VCaP (cell line): ENCODE measurements around the gene GRPEL2.
"Not testable (repeated sequence)": the region's sequence is repeated elsewhere in the genome, so short reads cannot be mapped to it uniquely, and the experiment has no call there.

ENCODE experiments used
- H3K27ac ChIP-seq: fragments of 450-650 bp; 2 replicates; pipeline ENCODE4 v1.5.1; 2017
- TF ChIP-seq, protein P1 (sequence below): fragments of 450-650 bp; conservative IDR thresholded peaks from 2 replicates; pipeline ENCODE4 v1.5.1; 2017; ENCODE audit warnings: mild to moderate bottlenecking, moderate library complexity

GRPEL2 gene

DNA sequence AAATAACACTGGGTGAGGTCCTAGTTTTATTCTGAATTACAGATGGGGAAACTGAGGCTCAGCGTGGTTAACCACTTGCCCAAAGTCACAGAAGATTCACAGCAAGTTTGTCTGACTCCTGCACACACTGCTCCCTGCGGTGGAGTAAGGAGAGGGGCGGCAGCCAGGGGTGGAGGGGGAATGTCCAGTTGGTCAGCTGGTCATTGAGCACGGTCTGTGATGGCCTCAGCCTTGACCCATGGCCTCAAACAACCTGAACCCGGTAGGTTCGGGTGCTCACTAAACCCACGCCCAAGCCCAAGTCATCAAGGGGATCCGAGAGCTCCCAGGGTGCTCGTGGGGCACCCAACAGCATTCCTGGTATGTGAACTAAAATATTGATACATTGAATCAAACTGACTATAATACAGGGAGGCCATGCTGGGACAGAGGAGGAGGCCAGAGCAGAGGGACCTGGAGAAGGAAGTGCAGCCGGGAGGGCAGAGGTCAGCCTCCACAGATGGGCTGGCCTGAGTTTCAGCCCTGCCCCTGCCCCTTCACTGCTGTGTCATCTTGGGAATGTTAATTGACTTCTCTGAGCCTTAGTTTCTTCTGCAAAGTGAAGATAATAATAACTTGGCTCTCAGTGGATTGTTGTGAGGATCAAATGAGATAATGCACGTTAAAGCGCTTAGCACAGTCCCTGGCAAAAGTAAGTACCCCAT, 37.4 kb downstream of the GRPEL2 start:
- TF ChIP-seq, protein P1, sequence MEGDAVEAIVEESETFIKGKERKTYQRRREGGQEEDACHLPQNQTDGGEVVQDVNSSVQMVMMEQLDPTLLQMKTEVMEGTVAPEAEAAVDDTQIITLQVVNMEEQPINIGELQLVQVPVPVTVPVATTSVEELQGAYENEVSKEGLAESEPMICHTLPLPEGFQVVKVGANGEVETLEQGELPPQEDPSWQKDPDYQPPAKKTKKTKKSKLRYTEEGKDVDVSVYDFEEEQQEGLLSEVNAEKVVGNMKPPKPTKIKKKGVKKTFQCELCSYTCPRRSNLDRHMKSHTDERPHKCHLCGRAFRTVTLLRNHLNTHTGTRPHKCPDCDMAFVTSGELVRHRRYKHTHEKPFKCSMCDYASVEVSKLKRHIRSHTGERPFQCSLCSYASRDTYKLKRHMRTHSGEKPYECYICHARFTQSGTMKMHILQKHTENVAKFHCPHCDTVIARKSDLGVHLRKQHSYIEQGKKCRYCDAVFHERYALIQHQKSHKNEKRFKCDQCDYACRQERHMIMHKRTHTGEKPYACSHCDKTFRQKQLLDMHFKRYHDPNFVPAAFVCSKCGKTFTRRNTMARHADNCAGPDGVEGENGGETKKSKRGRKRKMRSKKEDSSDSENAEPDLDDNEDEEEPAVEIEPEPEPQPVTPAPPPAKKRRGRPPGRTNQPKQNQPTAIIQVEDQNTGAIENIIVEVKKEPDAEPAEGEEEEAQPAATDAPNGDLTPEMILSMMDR: no peak
- H3K27ac ChIP-seq: no peak overlapping the region

- TF ChIP-seq, protein P1: no peak
- H3K27ac ChIP-seq: no peak overlapping the region
Observed at GRCh38 chr5:149383399-149383798, 38.1 kb downstream of the GRPEL2 start.

- TF ChIP-seq, protein P1: no peak
Observed at GRCh38 chr5:149386166-149386565, 40.9 kb downstream of the GRPEL2 start.

DNA sequence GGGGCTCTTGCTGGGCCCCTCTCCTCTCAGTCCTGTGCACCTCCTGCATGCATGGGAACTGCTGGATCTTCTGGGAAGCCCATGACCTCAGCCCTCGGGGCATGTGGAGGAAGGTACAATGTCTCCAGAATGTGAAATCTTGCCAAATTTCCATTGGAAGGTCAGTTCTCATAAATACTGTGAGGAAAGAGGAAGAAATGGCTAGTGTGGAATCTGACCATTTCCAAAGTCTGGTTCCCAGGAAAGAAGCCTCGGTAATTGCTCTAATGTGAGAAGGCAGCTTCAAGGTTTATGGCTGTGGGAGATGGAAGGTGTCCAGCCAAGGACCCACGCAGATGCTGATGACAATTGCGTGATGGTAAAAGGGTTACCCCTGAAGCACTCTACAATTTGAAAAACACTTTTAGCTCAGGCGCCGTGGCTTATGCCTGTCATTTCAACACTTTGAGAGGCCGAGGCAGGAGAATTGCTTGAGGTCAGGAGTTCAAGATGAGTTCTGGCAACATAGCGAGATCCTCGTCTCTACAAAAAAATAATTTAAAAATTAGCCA, 41.9 kb downstream of the GRPEL2 start:
- TF ChIP-seq, protein P1: no peak
- no peak overlapping the region for H3K27ac ChIP-seq

More at GRCh38 chr5:149386166-149386565, 40.9 kb downstream of the GRPEL2 start:
- H3K27ac ChIP-seq: no peak overlapping the region

DNA sequence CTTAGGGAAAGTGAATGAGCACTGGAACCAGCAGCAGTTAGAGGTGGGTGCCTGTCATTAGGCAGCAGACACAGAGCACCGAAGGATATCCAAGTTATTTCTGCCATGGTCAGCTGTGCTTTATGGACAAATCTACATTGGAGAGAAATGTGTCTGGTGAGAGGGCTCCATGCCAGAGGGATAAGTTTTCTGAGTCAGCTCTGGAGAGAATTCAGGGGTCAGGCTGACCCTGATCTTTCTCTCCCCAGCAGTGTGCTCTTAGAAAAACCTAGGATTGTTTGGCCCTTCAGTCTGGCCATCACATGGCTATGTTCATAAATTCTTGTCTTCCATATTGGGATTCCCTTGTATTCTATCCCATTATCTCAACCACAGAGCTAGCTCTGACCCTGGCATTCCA, 42.7 kb downstream of the GRPEL2 start:
- no peak overlapping the region for H3K27ac ChIP-seq
- TF ChIP-seq, protein P1: no peak

DNA sequence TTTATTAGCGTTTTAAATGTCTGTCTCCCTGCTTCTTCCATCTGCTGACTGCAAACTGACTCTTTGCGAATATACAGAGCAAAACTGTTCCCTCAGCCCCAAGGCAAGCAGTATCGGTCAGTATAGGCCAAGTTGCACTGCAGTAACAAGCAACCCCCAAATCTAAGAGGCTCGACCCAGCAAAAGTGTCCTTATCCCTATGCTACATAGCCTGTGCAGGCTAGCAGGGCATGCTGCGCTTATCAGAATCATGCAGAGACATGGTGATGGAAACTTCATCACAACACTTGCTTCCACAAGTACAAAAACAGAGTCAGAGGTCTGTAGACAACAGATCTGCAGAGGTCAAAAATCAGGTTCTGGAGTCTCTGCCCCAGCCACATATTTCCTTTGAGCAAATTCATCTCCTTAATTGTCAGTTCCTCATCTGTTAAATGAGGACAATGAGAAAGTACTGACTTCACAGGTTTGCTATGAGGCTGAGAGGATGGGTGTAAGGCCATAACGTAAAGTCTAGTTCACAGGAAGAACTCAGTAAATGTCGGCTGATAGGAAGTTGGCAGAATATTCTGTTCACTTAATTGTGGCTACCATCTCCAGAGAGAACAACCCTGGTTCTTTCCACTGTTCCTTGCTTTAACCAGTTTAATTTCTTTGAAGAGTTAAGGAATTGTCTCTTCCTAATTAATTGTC, 43.3 kb downstream of the GRPEL2 start:
- H3K27ac ChIP-seq: no peak overlapping the region
- TF ChIP-seq, protein P1: no peak

DNA sequence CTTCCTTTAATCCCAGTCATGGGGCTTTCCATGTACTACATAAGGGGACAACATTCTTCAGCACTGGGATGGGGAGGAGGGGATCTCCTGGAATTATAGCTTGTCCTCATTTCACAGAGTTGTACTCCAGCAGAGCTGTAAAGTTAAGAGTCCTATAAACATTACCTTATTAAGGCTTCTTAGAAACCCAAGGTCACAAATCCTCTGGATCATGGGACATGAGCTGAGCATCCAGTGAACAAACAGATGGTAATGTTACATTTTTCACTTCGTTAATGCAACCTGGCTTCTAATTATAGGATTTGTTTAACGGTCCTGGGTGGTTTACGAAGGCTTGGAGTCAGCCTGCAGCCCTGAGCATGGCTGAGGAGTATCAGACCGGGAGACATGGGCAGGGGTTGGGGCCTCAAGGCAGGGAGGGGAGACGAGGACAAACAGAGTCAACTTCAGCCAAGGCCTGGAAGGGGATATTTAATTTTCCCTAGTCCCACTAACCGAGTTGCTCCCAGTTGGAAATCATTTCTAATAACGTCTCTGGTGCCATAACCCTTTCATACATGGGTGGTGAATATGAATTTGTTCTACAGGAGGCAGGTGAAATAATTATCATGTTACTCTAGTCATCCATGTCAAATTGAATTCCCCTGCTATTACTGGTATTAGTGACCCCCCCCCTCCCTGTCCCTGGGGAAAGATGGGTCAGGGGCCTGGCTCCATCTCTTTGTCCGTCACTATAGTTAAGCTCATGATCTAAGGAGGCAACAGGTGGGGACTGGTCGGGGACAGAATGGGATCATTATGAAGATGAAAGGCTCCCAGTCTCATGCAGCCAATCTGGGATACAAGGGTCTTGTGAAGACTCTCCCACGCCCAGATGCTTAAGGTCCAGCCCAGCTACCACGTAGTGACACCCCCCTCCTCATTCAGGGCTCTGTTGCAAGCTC, 44.5 kb downstream of the GRPEL2 start:
- H3K27ac ChIP-seq: no peak overlapping the region
- TF ChIP-seq, protein P1: no peak

GRCh38 chr5:149391076-149391475, 45.8 kb downstream of the GRPEL2 start:
- not testable (repeated sequence) for H3K27ac ChIP-seq
